BLaER1 (cell line): ENCODE results near the gene PLCB3.

Experiments used
- H3K27ac ChIP-seq: shearing (Covaris generic); formaldehyde crosslinking; 2 replicates; pipeline ENCODE4 v1.8.1; 2022
- H3K27me3 ChIP-seq: shearing (Covaris generic); formaldehyde crosslinking; 2 replicates; pipeline ENCODE4 v1.8.1; 2022
- H3K36me3 ChIP-seq: shearing (Covaris generic); formaldehyde crosslinking; 2 replicates; pipeline ENCODE4 v1.8.1; 2022
- H3K4me1 ChIP-seq: shearing (Covaris generic); formaldehyde crosslinking; 2 replicates; pipeline ENCODE4 v1.8.1; 2022
- H3K4me2 ChIP-seq: shearing (Covaris generic); formaldehyde crosslinking; 2 replicates; pipeline ENCODE4 v1.8.1; 2022
- H3K4me3 ChIP-seq: shearing (Covaris generic); formaldehyde crosslinking; 2 replicates; pipeline ENCODE4 v1.8.1; 2022
- H3K9ac ChIP-seq: shearing (Covaris generic); formaldehyde crosslinking; 2 replicates; pipeline ENCODE4 v1.8.1; 2022
- H3K9me3 ChIP-seq: shearing (Covaris generic); formaldehyde crosslinking; 2 replicates; pipeline ENCODE4 v1.8.1; 2022
- H4K20me1 ChIP-seq: shearing (Covaris generic); formaldehyde crosslinking; 2 replicates; pipeline ENCODE4 v1.8.1; 2022
- Cebpa-rat ChIP-seq: shearing (Covaris generic); IDR thresholded peaks from 2 replicates; pipeline ENCODE4 v1.8.1; 2022

Gene PLCB3

DNA sequence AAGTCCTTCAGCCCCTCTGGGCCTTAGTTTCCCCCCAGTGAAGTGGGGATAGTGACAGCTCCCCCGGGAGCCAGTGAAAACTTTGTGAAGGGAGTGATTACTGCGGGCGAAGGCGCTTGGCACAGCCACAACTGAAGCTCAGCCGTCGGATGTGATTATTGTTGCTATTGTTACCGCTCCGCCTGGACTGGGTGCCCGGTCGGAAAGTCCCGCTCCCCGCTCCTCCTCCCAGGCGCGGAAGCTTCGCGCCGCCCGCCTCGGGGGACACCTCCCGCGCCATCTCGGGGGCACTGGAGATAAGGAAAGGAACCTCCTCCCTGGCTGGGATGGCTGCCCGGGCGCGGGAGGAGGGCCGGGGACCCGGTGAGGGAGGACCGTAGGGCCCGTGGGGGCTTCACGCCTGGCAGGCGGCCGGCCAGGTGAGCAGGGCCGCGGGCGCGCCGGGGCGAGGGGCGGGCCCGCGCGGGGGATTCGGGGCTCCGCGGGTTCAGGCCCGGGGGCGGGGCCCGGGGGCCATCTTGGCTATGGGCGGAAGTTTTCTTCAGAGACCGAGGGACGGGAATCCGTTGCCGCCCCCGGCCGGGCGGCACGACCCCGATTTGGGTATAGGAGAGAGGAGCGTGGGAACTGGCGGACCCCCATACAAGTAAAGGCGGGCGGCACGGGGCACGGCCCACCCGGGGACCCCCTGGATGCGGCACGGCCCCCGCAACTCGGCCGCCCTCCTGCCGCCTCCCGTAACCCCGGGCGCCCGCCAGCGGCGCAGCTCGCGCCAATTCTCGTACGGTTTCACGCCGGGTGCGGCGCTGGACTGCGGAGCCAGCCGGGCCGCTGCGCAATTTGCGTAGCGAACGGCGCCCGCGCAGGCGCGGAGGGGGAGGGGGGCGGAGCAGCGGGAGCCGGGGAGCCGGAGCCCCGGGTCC, 33.9 kb downstream of the PLCB3 start, which contains the start of gene GPR137:
Gene GPR137 (plus strand): TSS at position 887 of the 923 bp plus-strand sequence. CDS start 677 bp downstream, outside the sequence.
- peak within 1 kb of the TSS; percentile 85 for H3K4me3 ChIP-seq
- peaks cover 28% of the 10 kb centered on the region for H3K4me1 ChIP-seq
- H3K9ac ChIP-seq = peak within 1 kb of the TSS; percentile 81
- no peak for TF ChIP-seq Cebpa-rat
- H3K27ac ChIP-seq = peak within 1 kb of the TSS; percentile 84
- H4K20me1 ChIP-seq = peaks cover 3% of the 10 kb centered on the region
- H3K9me3 ChIP-seq = no peaks in the 10 kb centered on the region
- peaks cover 12% of the 10 kb centered on the region for H3K27me3 ChIP-seq
- peaks cover 25% of the 10 kb centered on the region for H3K36me3 ChIP-seq
- peak within 1 kb of the TSS; percentile 100 for H3K4me2 ChIP-seq

DNA sequence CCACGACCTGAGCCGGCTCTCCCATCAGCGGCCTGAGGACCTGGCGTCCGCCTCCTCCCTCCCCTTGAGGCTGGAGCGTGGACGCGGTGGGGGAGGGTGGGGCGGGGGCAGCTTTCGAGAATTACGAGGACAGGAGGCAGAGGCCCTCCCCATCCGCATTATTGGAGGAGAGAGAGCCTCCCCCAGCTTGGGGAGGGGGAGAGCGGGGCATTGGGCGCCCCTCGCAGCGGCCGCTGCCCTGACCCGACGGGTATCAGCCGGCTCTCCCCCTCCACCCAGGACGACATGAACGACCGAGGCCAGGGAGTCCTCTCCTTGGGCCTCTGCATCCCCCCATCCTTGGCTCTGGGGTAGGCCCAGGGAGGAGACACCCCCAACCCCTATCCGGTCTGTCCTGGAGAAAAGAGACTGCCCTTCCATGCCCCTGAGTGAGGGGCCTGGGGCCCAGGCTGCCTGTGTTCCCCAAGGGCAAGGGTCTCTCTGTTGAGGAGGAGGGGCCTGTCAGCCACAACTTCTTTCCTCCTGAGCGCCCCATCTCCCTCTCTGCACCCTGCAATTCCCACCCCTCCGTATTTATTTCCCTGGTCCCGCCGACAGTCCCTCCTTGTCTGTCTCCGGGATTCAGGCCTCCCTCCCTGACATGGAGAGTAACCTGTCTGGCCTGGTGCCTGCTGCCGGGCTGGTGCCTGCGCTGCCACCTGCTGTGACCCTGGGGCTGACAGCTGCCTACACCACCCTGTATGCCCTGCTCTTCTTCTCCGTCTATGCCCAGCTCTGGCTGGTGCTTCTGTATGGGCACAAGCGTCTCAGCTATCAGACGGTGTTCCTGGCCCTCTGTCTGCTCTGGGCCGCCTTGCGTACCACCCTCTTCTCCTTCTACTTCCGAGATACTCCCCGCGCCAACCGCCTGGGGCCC, 34.8 kb downstream of the PLCB3 start:
- H4K20me1 ChIP-seq = peaks cover 11% of the 10 kb centered on the region
- H3K27ac ChIP-seq = peak overlapping the region; percentile 55; the same call in 1 of the 2 replicates
- H3K4me1 ChIP-seq = peaks cover 28% of the 10 kb centered on the region
- H3K36me3 ChIP-seq = peaks cover 20% of the 10 kb centered on the region
- H3K27me3 ChIP-seq = peaks cover 21% of the 10 kb centered on the region
- H3K9me3 ChIP-seq = no peaks in the 10 kb centered on the region
- peak overlapping the region; percentile 100 for H3K4me2 ChIP-seq
- H3K4me3 ChIP-seq = peak overlapping the region; percentile 85
- TF ChIP-seq Cebpa-rat = no peak
- H3K9ac ChIP-seq = peak overlapping the region; percentile 81

DNA sequence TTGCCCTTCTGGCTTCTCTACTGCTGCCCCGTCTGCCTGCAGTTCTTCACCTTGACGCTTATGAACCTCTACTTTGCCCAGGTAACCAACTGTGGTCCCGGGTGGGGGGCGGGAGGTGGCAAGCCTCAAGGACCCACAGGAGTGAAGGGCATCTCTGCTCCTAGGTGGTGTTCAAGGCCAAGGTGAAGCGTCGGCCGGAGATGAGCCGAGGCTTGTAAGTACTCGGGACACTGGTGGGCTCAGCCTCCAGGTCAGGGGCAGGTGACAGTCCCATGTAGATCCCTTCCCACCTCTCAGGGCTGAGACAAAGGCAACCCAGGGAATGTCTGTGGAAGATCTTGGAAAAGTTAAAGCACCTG, 35.5 kb downstream of the PLCB3 start:
- H3K27ac ChIP-seq = no peak overlapping the region
- H3K9ac ChIP-seq = no peak overlapping the region
- H3K4me3 ChIP-seq = no peak overlapping the region; the same call in 1 of the 2 replicates
- no peak for TF ChIP-seq Cebpa-rat
- H3K9me3 ChIP-seq = no peaks in the 10 kb centered on the region
- peak overlapping the region; percentile 100 for H3K4me2 ChIP-seq
- peaks cover 35% of the 10 kb centered on the region for H3K4me1 ChIP-seq
- peaks cover 13% of the 10 kb centered on the region; the same call in 1 of the 2 replicates for H3K36me3 ChIP-seq
- H4K20me1 ChIP-seq = peaks cover 18% of the 10 kb centered on the region
- peaks cover 27% of the 10 kb centered on the region for H3K27me3 ChIP-seq

DNA sequence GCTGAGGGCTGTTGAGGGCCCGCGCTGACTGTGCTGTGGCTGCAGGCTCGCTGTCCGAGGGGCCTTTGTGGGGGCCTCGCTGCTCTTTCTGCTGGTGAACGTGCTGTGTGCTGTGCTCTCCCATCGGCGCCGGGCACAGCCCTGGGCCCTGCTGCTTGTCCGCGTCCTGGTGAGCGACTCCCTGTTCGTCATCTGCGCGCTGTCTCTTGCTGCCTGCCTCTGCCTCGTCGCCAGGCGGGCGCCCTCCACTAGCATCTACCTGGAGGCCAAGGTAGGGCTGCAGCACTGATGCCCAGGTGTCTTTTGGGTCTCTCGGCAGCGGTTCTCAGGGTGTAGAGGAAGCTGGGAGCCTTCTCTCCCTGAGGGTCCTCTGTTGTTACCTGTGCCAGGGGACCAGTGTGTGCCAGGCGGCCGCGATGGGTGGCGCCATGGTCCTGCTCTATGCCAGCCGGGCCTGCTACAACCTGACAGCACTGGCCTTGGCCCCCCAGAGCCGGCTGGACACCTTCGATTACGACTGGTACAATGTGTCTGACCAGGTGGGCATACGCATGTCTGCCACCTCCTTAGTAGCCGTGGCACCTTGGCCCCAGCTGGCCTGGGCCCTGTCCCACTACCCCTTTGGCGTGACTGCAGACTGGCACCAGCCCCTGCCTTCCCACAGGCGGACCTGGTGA, 36.5 kb downstream of the PLCB3 start:
- Histone ChIP-seq H3K9me3 (no peaks in the 10 kb centered on the region), H3K36me3 (peaks cover 6% of the 10 kb centered on the region; the same call in 1 of the 2 replicates), H3K27ac (no peak overlapping the region), H3K27me3 (peaks cover 37% of the 10 kb centered on the region), H4K20me1 (peaks cover 28% of the 10 kb centered on the region), H3K9ac (no peak overlapping the region), H3K4me3 (no peak overlapping the region), H3K4me1 (peaks cover 43% of the 10 kb centered on the region), H3K4me2 (no peak overlapping the region)
- TF ChIP-seq Cebpa-rat = no peak

DNA sequence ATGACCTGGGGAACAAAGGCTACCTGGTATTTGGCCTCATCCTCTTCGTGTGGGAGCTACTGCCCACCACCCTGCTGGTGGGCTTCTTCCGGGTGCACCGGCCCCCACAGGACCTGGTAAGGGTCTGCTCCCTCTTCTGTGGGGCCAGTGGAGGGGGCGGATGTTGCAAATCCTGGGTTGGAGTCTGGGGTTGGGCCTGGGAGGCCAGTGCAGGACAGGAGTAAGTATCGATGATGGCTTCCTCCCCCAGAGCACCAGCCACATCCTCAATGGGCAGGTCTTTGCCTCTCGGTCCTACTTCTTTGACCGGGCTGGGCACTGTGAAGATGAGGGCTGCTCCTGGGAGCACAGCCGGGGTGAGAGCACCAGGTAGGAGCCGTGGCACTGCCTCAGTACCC, 37.0 kb downstream of the PLCB3 start:
- Histone ChIP-seq H3K9ac (no peak overlapping the region), H3K4me2 (no peak overlapping the region), H3K27ac (no peak overlapping the region), H4K20me1 (peaks cover 33% of the 10 kb centered on the region), H3K4me3 (no peak overlapping the region), H3K27me3 (peaks cover 43% of the 10 kb centered on the region), H3K36me3 (peaks cover 6% of the 10 kb centered on the region; the same call in 1 of the 2 replicates), H3K9me3 (no peaks in the 10 kb centered on the region), H3K4me1 (peaks cover 38% of the 10 kb centered on the region)
- TF ChIP-seq Cebpa-rat = no peak

DNA sequence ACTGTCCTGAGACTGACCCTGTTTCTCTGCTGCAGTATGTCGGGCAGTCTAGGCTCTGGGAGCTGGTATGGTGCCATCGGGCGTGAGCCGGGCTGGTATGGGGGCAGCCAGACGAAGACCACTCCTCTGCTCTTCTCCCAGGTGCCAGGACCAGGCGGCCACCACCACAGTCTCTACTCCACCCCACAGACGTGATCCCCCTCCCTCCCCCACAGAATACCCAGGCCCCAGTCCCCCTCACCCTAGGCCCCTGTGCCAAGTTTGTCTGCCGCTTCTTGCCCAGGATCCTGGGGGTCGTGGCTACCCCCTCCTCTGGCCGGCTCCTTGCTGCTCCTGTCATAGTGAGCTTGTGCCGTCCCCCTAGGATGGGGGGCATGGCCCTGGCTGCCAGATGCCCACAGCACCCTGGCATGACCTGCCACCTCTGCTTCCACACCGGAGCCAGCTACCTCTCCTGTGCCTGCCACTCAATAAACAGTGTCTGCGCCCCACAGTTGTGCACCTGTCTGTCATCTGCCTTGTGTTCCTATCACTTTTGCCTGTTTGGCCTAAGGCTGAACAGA, 37.8 kb downstream of the PLCB3 start:
- H3K4me1 ChIP-seq = peaks cover 30% of the 10 kb centered on the region
- H3K27me3 ChIP-seq = peaks cover 50% of the 10 kb centered on the region
- H3K9me3 ChIP-seq = no peaks in the 10 kb centered on the region
- no peak overlapping the region for H3K4me2 ChIP-seq
- no peak overlapping the region for H3K9ac ChIP-seq
- H4K20me1 ChIP-seq = peaks cover 36% of the 10 kb centered on the region
- no peak overlapping the region for H3K27ac ChIP-seq
- no peak overlapping the region for H3K4me3 ChIP-seq
- peaks cover 6% of the 10 kb centered on the region; the same call in 1 of the 2 replicates for H3K36me3 ChIP-seq
- no peak for TF ChIP-seq Cebpa-rat

DNA sequence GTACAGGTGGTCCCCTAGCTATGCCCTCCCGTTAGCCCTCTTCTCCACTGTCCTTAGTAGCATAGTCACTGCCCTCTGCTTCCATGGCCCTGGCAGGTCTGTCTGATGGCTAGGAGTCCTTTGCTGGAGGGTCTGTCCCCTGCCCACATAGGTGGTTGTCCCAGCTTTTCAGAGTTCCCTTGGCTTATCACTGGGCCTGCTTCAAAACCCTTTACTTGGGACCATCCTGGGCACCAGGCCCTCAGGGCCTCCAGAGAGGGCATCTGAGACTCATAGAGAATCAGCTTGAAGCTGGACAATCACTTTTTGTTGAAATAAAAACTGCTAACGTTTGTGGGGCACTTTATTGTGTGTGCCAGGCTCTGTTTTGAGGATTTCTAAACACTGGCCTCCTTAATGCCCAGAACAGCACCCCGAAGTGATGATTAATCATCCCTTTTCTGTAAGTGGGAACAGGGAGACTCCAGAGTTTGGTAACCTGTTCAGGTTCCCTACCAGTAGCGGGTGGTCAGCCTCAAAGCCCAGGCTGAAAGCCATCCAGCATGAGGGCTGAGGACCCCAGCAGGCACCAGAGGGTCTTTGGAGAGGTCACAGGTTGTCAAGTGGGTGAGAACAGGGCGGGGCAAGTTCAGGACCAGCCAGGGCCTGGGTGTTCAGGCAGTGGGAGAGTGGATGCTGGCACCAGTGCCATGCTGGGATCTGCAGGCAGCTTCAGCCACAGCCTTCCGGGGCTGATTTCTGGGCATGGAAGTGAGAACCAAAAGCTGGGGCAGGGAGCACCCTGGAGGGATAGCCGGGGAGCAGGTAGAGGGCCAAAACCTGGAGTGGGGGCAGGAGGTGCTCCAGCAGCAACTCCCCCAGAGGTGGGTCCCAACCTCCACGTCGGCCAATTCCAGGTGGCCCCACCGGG, 39.3 kb downstream of the PLCB3 start:
- peaks cover 6% of the 10 kb centered on the region; the same call in 1 of the 2 replicates for H3K36me3 ChIP-seq
- H3K4me2 ChIP-seq = no peak overlapping the region
- H3K4me3 ChIP-seq = no peak overlapping the region
- H3K27me3 ChIP-seq = peaks cover 65% of the 10 kb centered on the region
- peaks cover 28% of the 10 kb centered on the region for H3K4me1 ChIP-seq
- H3K27ac ChIP-seq = no peak overlapping the region
- H3K9ac ChIP-seq = no peak overlapping the region
- TF ChIP-seq Cebpa-rat = no peak
- peaks cover 37% of the 10 kb centered on the region for H4K20me1 ChIP-seq
- no peaks in the 10 kb centered on the region for H3K9me3 ChIP-seq

DNA sequence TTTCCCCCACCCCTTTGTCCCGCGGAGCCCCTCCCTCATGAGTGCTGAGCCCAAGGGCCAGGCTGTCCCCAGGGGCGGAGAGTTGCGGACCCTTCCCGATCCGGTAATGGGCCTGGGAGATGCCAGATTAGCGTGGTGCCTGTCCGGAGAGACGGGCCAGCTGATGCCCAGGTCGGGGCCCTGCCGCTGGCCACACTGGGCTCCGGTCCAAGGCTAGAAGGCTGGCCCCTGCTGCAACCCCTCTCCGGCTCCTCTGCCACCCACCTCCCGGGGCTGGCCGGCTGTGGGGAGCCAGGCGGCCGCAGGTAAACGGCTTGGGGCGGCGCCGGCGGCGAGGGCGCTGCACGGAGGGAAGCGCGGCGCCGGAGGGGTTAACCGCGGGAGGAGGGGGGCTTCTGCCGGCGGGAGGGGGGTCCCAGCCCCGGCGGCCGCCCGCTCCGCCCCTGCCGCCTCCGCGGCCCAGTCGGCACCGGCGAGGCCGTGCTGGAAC, 40.0 kb downstream of the PLCB3 start, which contains the start of gene KCNK4:
Gene KCNK4 (plus strand): TSS at position 41 of the 490 bp plus-strand sequence. CDS start 1,717 bp downstream, outside the sequence.
- TF ChIP-seq Cebpa-rat = no peak
- Histone ChIP-seq H3K4me3 (peak within 1 kb of the TSS; percentile 49), H3K4me1 (peaks cover 24% of the 10 kb centered on the region), H3K9ac (no peak within 1 kb of the TSS), H3K4me2 (peak within 1 kb of the TSS; percentile 61), H3K27me3 (peaks cover 72% of the 10 kb centered on the region), H3K9me3 (no peaks in the 10 kb centered on the region), H3K27ac (no peak within 1 kb of the TSS), H3K36me3 (peaks cover 6% of the 10 kb centered on the region; the same call in 1 of the 2 replicates), H4K20me1 (peaks cover 43% of the 10 kb centered on the region)
